ENCODE measurements around the gene GNG14.
A peak's percentile ranks its signal among the peaks of the same experiment; 100 is the strongest.
"Not testable (repeated sequence)": the region's sequence is repeated elsewhere in the genome, so short reads cannot be mapped to it uniquely, and the experiment has no call there.

GNG14 gene

GRCh38 chr19:12676928-12677327 lies 10.9 kb upstream of the GNG14 start:
- CTCF ChIA-PET = interaction anchor here (0.7 to 3.3 kb wide), 28 partner anchors 8 to 617 kb away, joined by 3 to 16 read pairs (median 4); partner anchors contain the start of genes MAN2B1, TNPO2 and WDR83
- POLR2A ChIA-PET = no interaction called here
- TF ChIP-seq CTCF (IDR thresholded peaks at IDR 0.05; ENCODE audit: control extremely low read depth, extremely low read depth, low read depth, missing control alignments) = no peak
- no peak for DNase-seq (ENCODE audit: extremely low spot score)

GRCh38 chr19:12678039-12678438 lies 9.8 kb upstream of the GNG14 start:
- DNase-seq (ENCODE audit: extremely low spot score) = not testable (repeated sequence)
- CTCF ChIA-PET = interaction anchor here (0.9 to 3.3 kb wide), 11 partner anchors 9 to 170 kb away, joined by 3 to 16 read pairs (median 4); partner anchors contain the start of genes GNG14, MAN2B1 and WDR83
- POLR2A ChIA-PET = interaction anchor here (0.5 to 0.9 kb wide), 2 partner anchors 12 to 338 kb away, joined by 3 read pairs; partner anchors contain the start of gene MAN2B1

DNA sequence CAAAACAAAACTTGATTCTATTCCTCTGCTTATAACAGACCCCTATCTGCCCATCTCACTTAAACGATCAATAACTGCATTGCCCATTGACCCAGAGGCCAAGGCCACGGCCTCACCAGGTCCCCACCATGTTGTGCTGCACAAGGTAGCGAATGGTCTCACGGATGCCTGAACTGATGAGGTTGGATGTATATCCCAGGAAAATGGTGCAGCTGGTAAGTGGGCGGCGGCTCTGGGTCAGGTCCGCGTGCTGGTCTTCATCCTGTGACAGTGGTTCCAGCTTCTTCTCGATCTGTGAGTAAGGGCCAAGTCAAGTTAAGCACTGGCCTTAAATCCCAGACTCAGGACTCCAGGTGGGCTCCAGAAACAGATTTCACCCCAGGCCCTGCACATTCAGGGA lies 7.8 kb upstream of the GNG14 start:
- ChIA-PET CTCF (interaction anchor here (0.8 to 2.9 kb wide), 3 partner anchors 8 to 621 kb away, joined by 3 to 14 read pairs (median 3); no protein-coding TSS in a partner anchor), POLR2A (interaction anchor here (1.1 kb wide), 1 partner anchor 112 kb away, joined by 3 read pairs; no protein-coding TSS in a partner anchor)
- no peak for TF ChIP-seq CTCF (IDR thresholded peaks at IDR 0.05; ENCODE audit: control extremely low read depth, extremely low read depth, low read depth, missing control alignments)
- no peak for DNase-seq (ENCODE audit: extremely low spot score)

DNA sequence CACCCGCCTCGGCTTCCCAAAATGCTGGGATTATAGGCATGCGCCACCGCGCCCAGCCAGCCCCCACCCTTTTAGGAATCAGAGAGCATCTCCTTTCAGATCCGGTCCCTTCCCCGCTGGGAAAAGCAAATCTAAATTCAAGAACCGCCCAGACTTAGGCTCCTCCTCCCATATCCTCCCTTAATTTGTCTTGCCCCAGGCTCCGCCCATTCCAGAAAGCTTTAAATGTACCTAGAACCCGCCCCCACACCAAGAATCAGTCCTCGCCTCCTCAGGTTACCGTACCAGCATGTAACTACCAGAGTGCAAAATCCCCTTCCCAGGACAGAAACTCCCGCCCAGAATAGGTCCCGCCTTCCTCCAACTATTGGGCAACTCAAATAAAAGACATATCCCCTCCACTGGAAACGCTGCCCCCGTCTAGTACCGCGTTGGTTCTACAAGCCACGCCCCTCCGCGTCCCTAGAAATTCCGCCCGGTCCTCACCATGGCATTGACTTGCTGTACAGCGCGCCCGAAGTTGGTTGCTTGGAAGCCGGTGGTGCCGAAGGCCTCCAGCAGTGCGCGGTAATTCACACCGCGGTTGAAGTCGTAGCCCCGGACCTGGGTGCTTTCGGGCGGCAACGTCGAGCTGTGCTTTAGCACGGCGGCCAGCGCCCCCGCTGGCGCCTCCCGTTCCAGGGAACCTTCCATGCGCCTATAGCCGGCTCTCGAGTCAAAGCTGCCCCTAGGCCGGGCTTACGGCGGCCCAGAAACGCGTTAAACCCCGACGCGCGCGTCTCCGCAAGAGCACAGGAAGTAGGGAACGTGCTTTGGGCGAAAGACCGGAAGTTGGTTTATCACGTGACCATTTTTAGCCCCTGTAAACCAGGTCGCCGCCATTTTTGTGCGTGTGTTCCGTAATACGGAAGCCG lies 6.5 kb upstream of the GNG14 start, which contains the start of gene DHPS:
Gene DHPS (minus strand): TSS at position 807 of the 914 bp plus-strand sequence. CDS start 114 bp downstream, at position 693.
- DNase-seq (ENCODE audit: extremely low spot score) = peak; percentile 93
- CTCF ChIA-PET = interaction anchor here (1.1 to 2.9 kb wide), 8 partner anchors 9 to 590 kb away, joined by 3 to 14 read pairs (median 4); no protein-coding TSS in a partner anchor

DNA sequence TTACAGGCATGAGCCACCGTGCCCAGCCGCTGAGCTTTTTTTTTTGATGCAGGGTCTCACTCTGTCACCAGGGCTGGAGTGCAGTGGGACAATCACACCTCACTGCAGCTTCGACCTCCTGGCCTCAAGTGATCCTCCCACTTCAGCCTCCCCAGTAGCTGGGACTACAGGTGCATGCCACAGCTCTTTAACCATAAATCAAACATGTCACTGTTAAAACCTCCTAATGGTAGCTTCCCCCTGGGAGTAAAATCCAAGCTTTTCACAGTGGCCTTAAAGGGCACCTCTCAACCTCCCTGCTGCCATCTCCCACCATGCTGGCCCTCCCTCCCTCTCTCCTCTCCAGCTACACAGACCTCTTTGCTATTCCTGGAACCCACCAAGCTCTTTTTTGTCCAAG lies 2.0 kb upstream of the GNG14 start:
- no peak for DNase-seq (ENCODE audit: extremely low spot score)
- ChIA-PET POLR2A (interaction anchor here (1.1 to 1.2 kb wide), 2 partner anchors 10 to 35 kb away, joined by 11 to 17 read pairs; partner anchors contain the start of gene FBXW9), CTCF (interaction anchor here (0.8 to 1.6 kb wide), 6 partner anchors 9 to 110 kb away, joined by 3 to 6 read pairs (median 4); partner anchors contain the start of gene FBXW9)
- TF ChIP-seq CTCF (IDR thresholded peaks at IDR 0.05; ENCODE audit: control extremely low read depth, extremely low read depth, low read depth, missing control alignments) = no peak

More for the DNA sequence above, 6.5 kb upstream of the GNG14 start, which contains the start of gene DHPS:
- POLR2A ChIA-PET = interaction anchor here (0.6 to 1.4 kb wide), 9 partner anchors 9 to 1403 kb away, joined by 3 to 17 read pairs (median 4); partner anchors contain the start of genes MAN2B1, TNPO2 and WDR83
- no peak for TF ChIP-seq CTCF (IDR thresholded peaks at IDR 0.05; ENCODE audit: control extremely low read depth, extremely low read depth, low read depth, missing control alignments)

GRCh38 chr19:12689012-12689411 lies 1.2 kb downstream of the GNG14 start:
- CTCF ChIA-PET = interaction anchor here (0.9 kb wide), 1 partner anchor 12 kb away, joined by 6 read pairs; no protein-coding TSS in a partner anchor
- no peak for TF ChIP-seq CTCF (IDR thresholded peaks at IDR 0.05; ENCODE audit: control extremely low read depth, extremely low read depth, low read depth, missing control alignments)
- no peak for DNase-seq (ENCODE audit: extremely low spot score)
- POLR2A ChIA-PET = no interaction called here
